Measurements from ENCODE around the gene CDH8.
A peak's percentile ranks its signal among the peaks of the same experiment; 100 is the strongest.
"Not testable (repeated sequence)": the region's sequence is repeated elsewhere in the genome, so short reads cannot be mapped to it uniquely, and the experiment has no call there.

The CDH8 gene

GRCh38 chr16:61836804-61837393 lies 199.3 kb downstream of the CDH8 start:
- peak; percentile 27 for DNase-seq

- DNase-seq, result no peak
Measured at GRCh38 chr16:61834082-61834481, 202.2 kb downstream of the CDH8 start.

GRCh38 chr16:61831351-61831917 lies 204.8 kb downstream of the CDH8 start:
- DNase-seq, result no peak

GRCh38 chr16:61829631-61830030 lies 206.6 kb downstream of the CDH8 start:
- peak; percentile 56 for DNase-seq

GRCh38 chr16:61823326-61823725 lies 212.9 kb downstream of the CDH8 start:
- no peak for DNase-seq

GRCh38 chr16:61820820-61821219 lies 215.4 kb downstream of the CDH8 start:
- no peak for DNase-seq

- DNase-seq, result peak; percentile 28
Measured at GRCh38 chr16:61820398-61820797, 215.8 kb downstream of the CDH8 start.

GRCh38 chr16:61818850-61819249 lies 217.4 kb downstream of the CDH8 start:
- DNase-seq, result no peak

- DNase-seq, result no peak
Measured at GRCh38 chr16:61817583-61818278, 218.5 kb downstream of the CDH8 start.

GRCh38 chr16:61814726-61815347 lies 221.4 kb downstream of the CDH8 start:
- peak; percentile 58 for DNase-seq

- no peak for DNase-seq
Measured at GRCh38 chr16:61813339-61813738, 222.9 kb downstream of the CDH8 start.

- no peak for DNase-seq
Measured at GRCh38 chr16:61812251-61812650, 224.0 kb downstream of the CDH8 start.

GRCh38 chr16:61807551-61807950 lies 228.7 kb downstream of the CDH8 start:
- DNase-seq, result no peak

- not testable (repeated sequence) for DNase-seq
Measured at GRCh38 chr16:61801217-61801616, 235.0 kb downstream of the CDH8 start.

- peak; percentile 20 for DNase-seq
Measured at GRCh38 chr16:61798741-61799140, 237.5 kb downstream of the CDH8 start.

GRCh38 chr16:61797961-61798507 lies 238.2 kb downstream of the CDH8 start:
- DNase-seq, result no peak

GRCh38 chr16:61797296-61797795 lies 238.9 kb downstream of the CDH8 start:
- peak; percentile 23 for DNase-seq

GRCh38 chr16:61792194-61792909 lies 243.9 kb downstream of the CDH8 start:
- peak; percentile 98 for DNase-seq

- peak; percentile 40 for DNase-seq
Measured at GRCh38 chr16:61791464-61791863, 244.8 kb downstream of the CDH8 start.

GRCh38 chr16:61781855-61782254 lies 254.4 kb downstream of the CDH8 start:
- not testable (repeated sequence) for DNase-seq

- DNase-seq, result no peak
Measured at GRCh38 chr16:61780161-61780560, 256.1 kb downstream of the CDH8 start.

GRCh38 chr16:61770301-61770700 lies 265.9 kb downstream of the CDH8 start:
- DNase-seq, result no peak
